Vagina (tissue), 2 donors: ENCODE results near the gene MICAL3.

Experiments used
- CTCF ChIP-seq, 3 experiments: fragments of 450-650 bp in 2 of 3; fragments of 200-600 bp in 1 of 3; sonication (generic) in 1 of 3; IDR thresholded peaks; one replicate each; pipeline ENCODE4 v1.5.1; 2017 to 2019; ENCODE audit warnings: antibody characterized with exemption in 3 of 3, mild to moderate bottlenecking in 2 of 3, moderate library complexity in 2 of 3
- POLR2A ChIP-seq, 2 donors: fragments of 450-650 bp; IDR thresholded peaks; one replicate each; pipeline ENCODE4 v1.6.1; 2017; ENCODE audit warnings: antibody characterized with exemption in 2 of 2, mild to moderate bottlenecking in 2 of 2, moderate library complexity in 2 of 2

- TF ChIP-seq CTCF (IDR thresholded peaks at IDR 0.05) (no peak), POLR2A (IDR thresholded peaks at IDR 0.05) (no peak)
Observed at GRCh38 chr22:17754233-17754925, 270.0 kb downstream of the MICAL3 start.
